KMS-11 (cell line): ENCODE measurements around the gene FOXJ3.

Experiments used
- H2AFZ ChIP-seq: fragments of 200-600 bp; sonication (generic); 2 replicates; pipeline ENCODE4 v1.6.1; 2016; ENCODE audit warnings: antibody characterized with exemption, mixed run types, low read depth
- H3K27ac ChIP-seq: fragments of 200-600 bp; sonication (generic); 2 replicates; pipeline ENCODE4 v1.6.1; 2016; ENCODE audit warnings: mild to moderate bottlenecking, mixed run types
- H3K27me3 ChIP-seq: fragments of 200-600 bp; sonication (generic); 2 replicates; pipeline ENCODE4 v1.6.1; 2017; ENCODE audit warnings: mild to moderate bottlenecking, low read depth, mixed run types, moderate library complexity; ENCODE audit not compliant: insufficient read depth
- H3K36me3 ChIP-seq: fragments of 200-600 bp; sonication (generic); 2 replicates; pipeline ENCODE4 v1.6.1; 2017; ENCODE audit warnings: mild to moderate bottlenecking, mixed run types; ENCODE audit not compliant: insufficient read depth
- H3K4me1 ChIP-seq: fragments of 200-600 bp; sonication (generic); 2 replicates; pipeline ENCODE4 v1.6.1; 2016; ENCODE audit warnings: mild to moderate bottlenecking, low read depth, mixed run types; ENCODE audit not compliant: poor library complexity, severe bottlenecking
- H3K4me2 ChIP-seq: fragments of 200-600 bp; sonication (generic); 2 replicates; pipeline ENCODE4 v1.7.0; 2016; ENCODE audit warnings: mild to moderate bottlenecking, mixed run types
- H3K4me3 ChIP-seq: fragments of 200-600 bp; sonication (generic); IDR thresholded peaks from 2 replicates; pipeline ENCODE4 v1.6.1; 2017; ENCODE audit warnings: low read depth, low read length, mixed read lengths; ENCODE audit not compliant: insufficient read depth
- H3K79me2 ChIP-seq: fragments of 200-600 bp; sonication (generic); 2 replicates; pipeline ENCODE4 v1.6.1; 2016; ENCODE audit warnings: low read depth, mixed run types; ENCODE audit not compliant: insufficient read depth
- H3K9ac ChIP-seq: fragments of 200-600 bp; sonication (generic); 2 replicates; pipeline ENCODE4 v1.6.1; 2016; ENCODE audit warnings: mild to moderate bottlenecking, mixed run types
- H4K20me1 ChIP-seq: fragments of 200-600 bp; sonication (generic); 2 replicates; pipeline ENCODE4 v1.6.1; 2016; ENCODE audit warnings: mild to moderate bottlenecking, mixed run types; ENCODE audit not compliant: insufficient read depth
- TF ChIP-seq, protein P1 (sequence below): fragments of 200-600 bp; sonication (generic); conservative IDR thresholded peaks from 2 replicates; pipeline ENCODE4 v1.6.1; 2017; ENCODE audit warnings: low read depth, mild to moderate bottlenecking, antibody characterized with exemption, low read length, moderate library complexity, mixed read lengths

The FOXJ3 gene

GRCh38 chr1:42295816-42296215 lies 39.2 kb downstream of the FOXJ3 start:
- no peak overlapping the region for H2AFZ ChIP-seq
- no peaks in the 10 kb centered on the region; the same call in 1 of the 2 replicates for H3K79me2 ChIP-seq
- no peak overlapping the region for H3K9ac ChIP-seq
- H4K20me1 ChIP-seq = no peaks in the 10 kb centered on the region
- H3K27me3 ChIP-seq = no peaks in the 10 kb centered on the region
- H3K36me3 ChIP-seq = no peaks in the 10 kb centered on the region
- H3K4me1 ChIP-seq = no peaks in the 10 kb centered on the region
- TF ChIP-seq, protein P1, sequence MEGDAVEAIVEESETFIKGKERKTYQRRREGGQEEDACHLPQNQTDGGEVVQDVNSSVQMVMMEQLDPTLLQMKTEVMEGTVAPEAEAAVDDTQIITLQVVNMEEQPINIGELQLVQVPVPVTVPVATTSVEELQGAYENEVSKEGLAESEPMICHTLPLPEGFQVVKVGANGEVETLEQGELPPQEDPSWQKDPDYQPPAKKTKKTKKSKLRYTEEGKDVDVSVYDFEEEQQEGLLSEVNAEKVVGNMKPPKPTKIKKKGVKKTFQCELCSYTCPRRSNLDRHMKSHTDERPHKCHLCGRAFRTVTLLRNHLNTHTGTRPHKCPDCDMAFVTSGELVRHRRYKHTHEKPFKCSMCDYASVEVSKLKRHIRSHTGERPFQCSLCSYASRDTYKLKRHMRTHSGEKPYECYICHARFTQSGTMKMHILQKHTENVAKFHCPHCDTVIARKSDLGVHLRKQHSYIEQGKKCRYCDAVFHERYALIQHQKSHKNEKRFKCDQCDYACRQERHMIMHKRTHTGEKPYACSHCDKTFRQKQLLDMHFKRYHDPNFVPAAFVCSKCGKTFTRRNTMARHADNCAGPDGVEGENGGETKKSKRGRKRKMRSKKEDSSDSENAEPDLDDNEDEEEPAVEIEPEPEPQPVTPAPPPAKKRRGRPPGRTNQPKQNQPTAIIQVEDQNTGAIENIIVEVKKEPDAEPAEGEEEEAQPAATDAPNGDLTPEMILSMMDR = no peak
- H3K4me3 ChIP-seq = no peak overlapping the region
- no peak overlapping the region for H3K27ac ChIP-seq
- no peak overlapping the region for H3K4me2 ChIP-seq

DNA sequence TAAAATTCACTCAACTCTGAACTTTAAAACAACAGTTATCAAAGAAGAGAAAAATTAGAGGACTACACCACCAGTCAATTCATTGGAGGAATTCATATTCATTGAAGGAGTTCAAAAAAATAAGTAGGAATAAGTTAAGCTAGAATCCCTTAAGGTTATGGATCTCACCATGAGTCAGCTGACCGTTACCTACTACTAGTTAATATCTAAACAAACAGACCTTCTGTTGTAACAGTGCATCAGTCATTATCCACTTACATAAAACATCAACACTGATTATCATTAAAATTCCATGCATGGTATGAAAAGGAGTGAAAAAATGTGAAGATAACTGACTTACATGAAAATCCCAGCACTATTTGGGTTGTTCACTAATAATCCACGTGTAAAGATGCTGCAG lies 44.9 kb downstream of the FOXJ3 start:
- Histone ChIP-seq H3K79me2 (peaks cover 7% of the 10 kb centered on the region; the same call in 1 of the 2 replicates), H3K4me1 (no peaks in the 10 kb centered on the region), H3K27ac (no peak overlapping the region), H3K36me3 (peaks cover 4% of the 10 kb centered on the region; the same call in 1 of the 2 replicates), H3K4me3 (no peak overlapping the region), H3K9ac (no peak overlapping the region), H2AFZ (no peak overlapping the region), H4K20me1 (no peaks in the 10 kb centered on the region), H3K27me3 (no peaks in the 10 kb centered on the region), H3K4me2 (no peak overlapping the region)
- TF ChIP-seq, protein P1 = no peak

- peaks cover 2% of the 10 kb centered on the region for H3K4me1 ChIP-seq
- no peak overlapping the region for H2AFZ ChIP-seq
- H3K4me3 ChIP-seq = no peak overlapping the region
- H3K36me3 ChIP-seq = peaks cover 4% of the 10 kb centered on the region; the same call in 1 of the 2 replicates
- no peaks in the 10 kb centered on the region for H3K27me3 ChIP-seq
- peaks cover 7% of the 10 kb centered on the region; the same call in 1 of the 2 replicates for H3K79me2 ChIP-seq
- TF ChIP-seq, protein P1 = no peak
- H3K27ac ChIP-seq = no peak overlapping the region
- no peaks in the 10 kb centered on the region for H4K20me1 ChIP-seq
- no peak overlapping the region for H3K9ac ChIP-seq
- no peak overlapping the region for H3K4me2 ChIP-seq
These were observed 46.6 kb downstream of the FOXJ3 start for GRCh38 chr1:42288311-42288985.

- Histone ChIP-seq H4K20me1 (no peaks in the 10 kb centered on the region), H3K4me3 (no peak overlapping the region), H3K9ac (no peak overlapping the region), H3K27ac (no peak overlapping the region), H2AFZ (no peak overlapping the region), H3K27me3 (no peaks in the 10 kb centered on the region), H3K4me1 (peaks cover 5% of the 10 kb centered on the region), H3K36me3 (no peaks in the 10 kb centered on the region), H3K79me2 (no peaks in the 10 kb centered on the region; the same call in 1 of the 2 replicates), H3K4me2 (no peak overlapping the region)
- TF ChIP-seq, protein P1 = no peak
These were observed 52.0 kb downstream of the FOXJ3 start for GRCh38 chr1:42282867-42283583.
